Activated naive CD8-positive, alpha-beta T cell treated with anti-CD3 and anti-CD28 coated beads, Interleukin-2, amount 50 U/mL, for 16 hours (primary cell): ENCODE results near the gene RALGAPB.

ENCODE experiments used
- DNase-seq: peaks from one replicate; pipeline ENCODE4 v3.0.0-alpha.2; 2020; ENCODE audit warnings: low read depth, low spot score

RALGAPB gene

GRCh38 chr20:38547288-38548085, 74.8 kb downstream of the RALGAPB start:
- DNase-seq = no peak

DNA sequence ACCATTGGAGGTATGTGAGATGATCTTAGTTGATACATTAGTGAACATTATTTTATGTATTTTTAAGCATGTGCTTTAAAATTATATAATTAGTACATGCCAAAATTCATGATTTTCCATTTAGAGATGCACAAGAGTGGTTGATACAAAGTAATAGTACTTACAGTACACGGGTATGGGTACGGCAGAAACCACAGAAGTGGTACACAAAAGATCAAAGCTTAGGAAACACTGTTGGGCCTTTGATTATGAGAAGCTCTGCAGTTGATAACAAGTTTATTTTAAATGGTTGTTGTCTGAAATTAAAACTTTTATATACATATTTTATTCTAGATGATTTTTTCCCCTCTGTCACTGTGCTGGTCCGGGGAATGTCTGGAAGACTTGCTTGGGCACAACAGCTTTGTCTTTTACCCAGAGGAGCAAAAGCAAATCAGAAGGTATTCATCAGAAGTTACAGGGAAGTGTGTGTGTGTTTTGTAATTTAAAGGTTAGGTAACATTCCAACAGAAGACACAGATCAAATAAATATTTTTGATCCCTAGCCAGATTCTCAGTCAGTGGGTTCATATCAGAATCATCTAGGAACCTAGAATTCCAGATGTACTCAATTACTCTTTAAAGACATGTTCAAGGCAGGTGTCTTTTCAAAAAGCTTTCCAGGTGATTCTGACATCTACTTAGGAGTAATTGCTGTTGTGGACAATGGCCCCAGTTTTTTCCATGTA, 75.9 kb downstream of the RALGAPB start:
- no peak for DNase-seq

DNA sequence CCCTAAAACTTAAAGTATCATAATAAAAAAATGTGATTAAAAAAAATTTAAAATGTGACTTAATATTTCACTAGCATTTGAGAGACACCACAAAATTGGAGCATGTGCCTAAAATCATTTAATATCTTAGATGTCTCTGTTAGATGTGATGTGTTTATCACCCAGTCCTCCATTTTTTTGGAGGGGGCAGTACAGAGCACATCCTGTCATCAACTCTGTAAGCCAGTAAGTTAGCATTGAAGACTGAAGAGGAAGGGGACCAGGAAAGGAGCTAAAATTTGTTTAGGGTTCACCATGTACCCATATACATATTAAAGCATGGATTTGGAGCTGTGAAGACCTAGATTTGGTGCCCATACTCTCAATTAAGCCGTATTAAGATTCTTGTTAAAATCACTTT, 77.6 kb downstream of the RALGAPB start:
- no peak for DNase-seq

DNA sequence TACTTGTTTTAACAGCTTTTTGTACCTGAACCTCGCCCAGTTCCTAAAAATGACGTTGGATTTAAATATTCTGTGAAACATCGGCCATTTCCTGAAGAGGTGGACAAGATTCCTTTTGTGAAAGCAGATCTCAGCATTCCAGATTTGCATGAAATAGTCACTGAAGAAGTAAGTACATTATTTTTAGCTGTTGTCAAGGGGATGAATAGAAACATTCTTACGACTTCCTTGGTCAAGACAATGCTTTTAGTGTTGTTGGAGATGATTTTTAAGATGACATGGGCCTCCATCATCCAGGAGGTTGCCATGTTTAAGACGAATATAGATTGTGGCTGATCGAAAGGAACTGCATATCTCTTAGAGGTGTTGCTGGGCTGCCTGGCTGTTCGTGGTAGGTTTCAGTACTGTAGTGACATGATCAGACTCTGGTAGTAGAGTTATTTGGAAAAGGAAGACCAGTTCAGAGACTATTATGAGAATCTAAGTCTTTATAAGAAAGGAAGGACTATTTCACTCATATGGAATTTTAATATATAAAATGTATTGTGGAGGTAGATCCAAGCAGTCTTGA, 78.5 kb downstream of the RALGAPB start:
- no peak for DNase-seq

GRCh38 chr20:38554986-38555385, 82.3 kb downstream of the RALGAPB start:
- DNase-seq = no peak

DNA sequence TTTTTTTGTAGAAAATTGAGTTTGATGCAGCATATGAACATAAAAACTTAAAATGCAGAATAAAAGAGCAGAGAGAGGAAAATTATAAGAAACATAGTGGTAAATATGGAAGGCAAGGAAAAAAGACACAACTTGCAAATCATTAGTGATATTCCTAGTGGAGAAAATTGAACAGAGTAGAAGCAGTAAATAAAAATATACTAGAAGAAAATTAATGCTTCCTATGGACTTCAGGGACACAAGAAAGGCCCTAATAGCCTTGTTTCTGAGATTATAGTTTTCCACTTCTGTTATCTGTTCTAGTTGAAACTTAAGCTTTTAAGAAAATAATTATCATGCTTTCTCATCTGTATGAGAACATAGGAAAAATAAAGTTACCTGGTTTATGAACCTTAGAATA, 82.8 kb downstream of the RALGAPB start:
- no peak for DNase-seq

- DNase-seq = no peak
Measured at GRCh38 chr20:38557174-38557573, 84.5 kb downstream of the RALGAPB start.

DNA sequence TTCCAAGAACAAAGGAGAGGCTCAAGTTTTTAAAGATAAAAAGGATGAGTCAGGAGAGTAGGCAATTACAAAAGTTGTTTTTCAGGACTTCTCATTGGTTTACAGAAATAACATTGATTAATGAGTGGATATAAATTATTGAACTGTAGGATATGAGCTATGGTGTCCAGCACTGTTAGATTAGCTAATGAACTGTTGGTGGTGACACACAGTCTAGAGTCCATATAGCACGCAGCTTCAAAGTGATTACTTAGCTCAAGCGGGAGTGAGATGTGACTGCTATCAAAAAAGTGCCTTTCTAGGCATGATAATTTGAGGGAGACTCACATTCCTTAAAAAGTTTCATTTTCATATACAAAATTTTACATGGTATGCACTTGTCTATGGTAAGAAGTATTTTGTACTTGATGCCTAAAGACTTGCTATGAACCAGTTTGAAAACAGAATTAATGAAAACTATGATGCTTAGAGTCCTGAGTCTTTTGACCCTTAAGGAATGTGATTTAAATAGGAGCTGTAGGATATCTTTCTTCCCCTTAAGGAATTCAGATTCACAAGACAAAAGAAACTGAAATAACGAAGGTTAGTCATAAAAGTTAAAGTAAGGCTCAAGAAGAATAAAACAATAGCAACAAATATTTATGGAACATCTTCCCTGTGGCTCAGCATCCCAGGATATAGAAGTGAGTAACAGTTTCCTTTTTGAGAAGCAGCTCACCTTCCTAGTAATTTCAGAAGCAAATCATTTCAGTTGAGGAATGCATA, 86.1 kb downstream of the RALGAPB start:
- no peak for DNase-seq

- no peak for DNase-seq
Measured at GRCh38 chr20:38559764-38560163, 87.1 kb downstream of the RALGAPB start.

GRCh38 chr20:38563802-38564431, 91.3 kb downstream of the RALGAPB start:
- DNase-seq = no peak

DNA sequence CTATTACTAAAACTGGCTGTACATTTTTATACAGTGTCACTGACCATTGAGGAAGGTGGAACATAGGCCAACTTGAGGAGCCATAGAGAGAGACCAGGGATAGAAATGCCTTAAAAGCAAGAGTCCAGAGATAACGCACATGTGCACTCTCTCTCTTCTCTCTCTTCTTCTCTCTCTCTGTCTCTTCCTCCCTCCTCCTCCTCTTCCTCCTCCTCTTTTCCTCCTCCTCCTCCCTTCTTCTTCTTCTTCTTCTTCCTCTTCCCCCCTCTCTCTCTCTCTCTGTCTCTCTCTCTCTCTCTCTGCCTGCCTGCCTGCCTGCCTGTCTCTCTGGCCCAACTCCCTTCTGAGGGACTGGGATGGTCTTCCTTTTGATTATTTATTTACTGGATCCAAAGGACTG, 92.0 kb downstream of the RALGAPB start:
- no peak for DNase-seq

- no peak for DNase-seq
Measured at GRCh38 chr20:38566036-38566598, 93.5 kb downstream of the RALGAPB start.

GRCh38 chr20:38569747-38570525, 97.3 kb downstream of the RALGAPB start:
- DNase-seq = no peak

- no peak for DNase-seq
Measured at GRCh38 chr20:38573413-38573812, 100.8 kb downstream of the RALGAPB start.

GRCh38 chr20:38579219-38579910, 106.7 kb downstream of the RALGAPB start:
- no peak for DNase-seq

GRCh38 chr20:38579921-38580320, 107.3 kb downstream of the RALGAPB start:
- no peak for DNase-seq

GRCh38 chr20:38581013-38581412, 108.4 kb downstream of the RALGAPB start, which contains the start of gene ADIG:
Gene ADIG (plus strand): TSS chr20:38581197. CDS start chr20:38581251, 54 bp downstream.
- no peak for DNase-seq

DNA sequence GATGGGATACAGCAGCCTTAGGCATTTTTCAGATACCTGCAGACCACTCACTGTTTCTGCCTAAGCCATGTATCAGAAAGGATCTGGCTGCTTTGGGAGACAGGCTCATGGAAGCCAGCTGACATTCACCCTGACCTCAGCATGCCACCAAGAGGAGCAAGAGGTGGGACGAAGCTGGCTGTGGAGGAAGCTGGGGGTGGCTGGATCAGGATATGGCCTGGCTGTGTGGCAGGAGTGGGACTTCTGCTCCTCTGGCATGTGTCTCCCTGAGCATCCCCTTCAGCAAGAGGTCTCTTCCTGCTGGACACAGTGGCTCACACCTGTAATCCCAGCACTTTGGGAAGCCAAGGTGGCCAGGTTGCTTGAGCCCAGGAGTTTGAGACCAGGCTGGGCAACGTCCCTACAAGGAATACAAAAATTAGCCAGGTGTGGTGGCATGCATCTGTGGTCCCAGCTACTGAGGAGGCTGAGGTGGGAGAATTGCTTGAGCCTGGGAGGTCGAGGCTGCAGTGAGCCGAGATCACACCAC, 109.3 kb downstream of the RALGAPB start:
- no peak for DNase-seq

DNA sequence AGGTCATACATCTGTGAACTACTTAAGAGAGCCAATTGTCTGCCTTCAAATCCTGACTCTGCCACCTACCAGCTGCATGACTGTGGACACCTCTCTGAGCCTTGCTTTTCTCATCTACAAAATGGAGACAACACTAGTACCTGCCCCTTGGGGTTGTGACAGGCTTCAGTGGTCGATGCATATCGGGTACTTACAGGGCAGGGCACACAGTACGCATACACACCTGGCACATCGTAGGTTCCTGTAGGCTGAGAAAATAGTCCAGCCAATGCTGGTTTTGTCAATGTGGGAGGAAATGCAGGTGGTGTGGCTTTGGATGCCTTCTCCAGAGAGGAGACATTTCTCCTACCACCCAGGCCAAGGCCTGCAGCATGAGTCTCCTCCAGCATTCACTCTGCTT, 110.7 kb downstream of the RALGAPB start:
- DNase-seq = no peak
